ENCODE data around the gene SYNDIG1. TPM values are rescaled to one million over a fixed set of nuclear protein-coding genes. Genes with fewer than 3 reads are reported as not detected.

The SYNDIG1 gene
- total and polyA plus RNA-seq, 2 donors (not counting 1 experiment from before 2014, with no cell fraction given) = not detected

DNA sequence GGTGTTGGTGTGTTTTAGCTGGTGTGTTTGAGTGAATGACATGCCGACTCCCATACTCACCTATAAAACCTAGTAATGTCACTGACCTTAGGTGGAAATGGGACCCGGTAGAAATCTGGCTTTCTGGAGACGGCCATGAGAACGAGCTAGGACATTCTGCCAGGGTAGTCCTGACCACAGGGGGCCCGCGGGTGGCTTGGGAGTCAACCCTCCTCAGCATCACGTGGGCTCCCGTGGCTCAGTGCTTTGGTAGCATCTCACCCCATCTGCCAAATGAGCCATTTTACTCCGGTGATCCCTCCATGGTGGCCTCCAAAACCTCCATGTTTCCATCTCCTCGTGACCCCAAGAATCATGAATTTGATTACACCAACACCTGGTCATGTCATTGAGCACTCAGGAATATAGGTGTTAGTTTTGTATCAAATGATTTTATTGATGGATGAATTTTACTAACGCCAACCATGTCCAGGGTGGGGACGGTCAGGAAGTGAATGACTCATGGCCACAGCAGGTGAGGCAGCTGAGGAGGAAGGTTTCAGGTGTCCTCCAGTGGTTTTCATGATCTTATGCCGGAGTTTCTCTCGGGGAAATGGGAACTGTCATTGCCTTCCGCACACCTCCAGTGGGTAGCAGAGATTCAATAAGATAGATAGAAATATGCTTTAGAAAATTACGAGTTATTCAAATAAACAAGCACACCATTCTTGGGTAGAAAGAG is 195.0 kb downstream of the SYNDIG1 start:
- Mint-ChIP-seq H3K27me3 (no peaks in the 10 kb centered on the region), H3K9me3 (ENCODE audit: insufficient read depth) (no peaks in the 10 kb centered on the region), H3K4me1 (no peaks in the 10 kb centered on the region), H3K4me3 (no peak overlapping the region), H3K27ac (no peak overlapping the region)
- ChIA-PET CTCF (no interaction called here), POLR2A (no interaction called here)
- ATAC-seq (ENCODE audit: low read depth) (no peak), DNase-seq (no peak)
- Histone ChIP-seq H3K9ac (ENCODE audit: low read length) (no peak overlapping the region), H3K4me3 (ENCODE audit: control extremely low read depth in 1 of 5, extremely low read depth in 1 of 5, insufficient read depth in 1 of 5, low read depth in 2 of 5, low read length in 4 of 5) (no peak overlapping the region), H3K4me1 (ENCODE audit: control insufficient read depth in 2 of 2, insufficient read depth in 2 of 2, low read length in 2 of 2) (no peaks in the 10 kb centered on the region), H3K9me3 (ENCODE audit: control extremely low read depth in 1 of 3, control insufficient read depth in 2 of 3, insufficient read depth in 1 of 3, low read length in 2 of 3) (no peaks in the 10 kb centered on the region), H3K4me2 (replicated peaks; ENCODE audit: low read depth, low read length, poor library complexity, severe bottlenecking) (no peak overlapping the region), H3K27ac (ENCODE audit: low read length in 2 of 2) (no peak overlapping the region), H3K27me3 (replicated peaks in 1 of 4; ENCODE audit: control extremely low read depth in 1 of 4, control insufficient read depth in 3 of 4, insufficient read depth in 4 of 4, low read length in 3 of 4) (no peaks in the 10 kb centered on the region), H4K20me1 (ENCODE audit: control insufficient read depth, insufficient read depth, low read length, poor library complexity, severe bottlenecking) (no peaks in the 10 kb centered on the region), H3K79me2 (ENCODE audit: control insufficient read depth, insufficient read depth, low read length) (no peaks in the 10 kb centered on the region), H3K36me3 (replicated peaks in 1 of 2; ENCODE audit: control extremely low read depth in 1 of 2, control insufficient read depth in 1 of 2, extremely low read depth in 1 of 2, insufficient read depth in 2 of 2, low read length in 1 of 2) (no peaks in the 10 kb centered on the region), H2AFZ (ENCODE audit: insufficient read depth, low read depth, low read length, poor library complexity, severe bottlenecking) (no peak overlapping the region)
- intact Hi-C loops (cut with micrococcal nuclease) = no loop called here
- WGBS (ENCODE audit: insufficient coverage) = 89% methylated on average over 10 of the region's 16 CpGs
- TF ChIP-seq EZH2 (IDR thresholded peaks at IDR 0.05; ENCODE audit: borderline replicate concordance, insufficient read depth, low read depth, low read length, poor library complexity, severe bottlenecking) = no peak
- TF ChIP-seq CTCF (IDR thresholded peaks at IDR 0.05) = no peak

DNA sequence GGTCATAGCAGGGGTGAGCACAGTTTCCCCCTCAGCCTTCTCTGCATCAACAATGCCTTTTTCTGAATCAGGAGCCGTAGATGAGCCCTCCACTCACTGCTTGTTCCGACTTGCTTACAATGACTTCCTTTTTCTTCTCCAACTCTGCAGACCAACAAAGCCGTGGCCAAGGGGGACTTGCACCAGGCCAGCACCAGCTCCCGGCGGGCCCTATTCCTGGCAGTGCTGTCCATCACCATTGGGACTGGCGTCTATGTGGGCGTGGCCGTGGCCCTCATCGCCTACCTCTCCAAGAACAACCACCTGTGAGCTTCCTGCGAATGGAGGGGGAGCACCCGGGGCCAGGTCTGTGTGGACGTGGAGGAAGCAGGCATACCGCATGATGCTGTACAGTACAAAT is 195.8 kb downstream of the SYNDIG1 start:
- H3K9me3 ChIP-seq (ENCODE audit: control extremely low read depth in 1 of 3, control insufficient read depth in 2 of 3, insufficient read depth in 1 of 3, low read length in 2 of 3) = peaks cover 0 to 1% (median 0%) of the 10 kb centered on the region in 3 donors
- H3K36me3 ChIP-seq (replicated peaks in 1 of 2; ENCODE audit: control extremely low read depth in 1 of 2, control insufficient read depth in 1 of 2, extremely low read depth in 1 of 2, insufficient read depth in 2 of 2, low read length in 1 of 2) = no peaks in the 10 kb centered on the region
- no peaks in the 10 kb centered on the region for H3K27me3 Mint-ChIP-seq
- H3K9ac ChIP-seq (ENCODE audit: low read length) = no peak overlapping the region
- no peak overlapping the region for H3K4me3 Mint-ChIP-seq
- intact Hi-C loops (cut with micrococcal nuclease) = no loop called here
- H3K9me3 Mint-ChIP-seq (ENCODE audit: insufficient read depth) = no peaks in the 10 kb centered on the region
- H3K27me3 ChIP-seq (replicated peaks in 1 of 4; ENCODE audit: control extremely low read depth in 1 of 4, control insufficient read depth in 3 of 4, insufficient read depth in 4 of 4, low read length in 3 of 4) = no peaks in the 10 kb centered on the region
- no peak overlapping the region for H2AFZ ChIP-seq (ENCODE audit: insufficient read depth, low read depth, low read length, poor library complexity, severe bottlenecking)
- no peaks in the 10 kb centered on the region for H3K4me1 Mint-ChIP-seq
- H3K27ac ChIP-seq (ENCODE audit: low read length in 2 of 2) = no peak overlapping the region
- no peak overlapping the region for H3K27ac Mint-ChIP-seq
- 82% methylated on average over 13 of the region's 13 CpGs for WGBS (ENCODE audit: insufficient coverage)
- POLR2A ChIA-PET = no interaction called here
- CTCF ChIA-PET = no interaction called here
- no peaks in the 10 kb centered on the region for H3K4me1 ChIP-seq (ENCODE audit: control insufficient read depth in 2 of 2, insufficient read depth in 2 of 2, low read length in 2 of 2)
- TF ChIP-seq EZH2 (IDR thresholded peaks at IDR 0.05; ENCODE audit: borderline replicate concordance, insufficient read depth, low read depth, low read length, poor library complexity, severe bottlenecking) (no peak), CTCF (IDR thresholded peaks at IDR 0.05) (no peak)
- no peaks in the 10 kb centered on the region for H4K20me1 ChIP-seq (ENCODE audit: control insufficient read depth, insufficient read depth, low read length, poor library complexity, severe bottlenecking)
- no peak overlapping the region for H3K4me2 ChIP-seq (replicated peaks; ENCODE audit: low read depth, low read length, poor library complexity, severe bottlenecking)
- DNase-seq (no peak), ATAC-seq (ENCODE audit: low read depth) (no peak)
- no peaks in the 10 kb centered on the region for H3K79me2 ChIP-seq (ENCODE audit: control insufficient read depth, insufficient read depth, low read length)
- no peak overlapping the region for H3K4me3 ChIP-seq (ENCODE audit: control extremely low read depth in 1 of 5, extremely low read depth in 1 of 5, insufficient read depth in 1 of 5, low read depth in 2 of 5, low read length in 4 of 5)
